HG02938 (cell line): Measurements from ENCODE around the gene IQSEC3.
"Not testable (repeated sequence)": the region's sequence is repeated elsewhere in the genome, so short reads cannot be mapped to it uniquely, and the experiment has no call there.

Source experiments
- ATAC-seq: cut with Tn5 transposase; IDR thresholded peaks from one replicate; pipeline ENCODE4 v1.9.1; 2021; ENCODE audit warnings: mild to moderate bottlenecking, moderate library complexity; ENCODE audit not compliant: unreplicated experiment

IQSEC3 gene

GRCh38 chr12:175250-175649 lies 108.7 kb downstream of the IQSEC3 start:
- ATAC-seq = no peak

GRCh38 chr12:175759-176158 lies 109.2 kb downstream of the IQSEC3 start:
- no peak for ATAC-seq

- ATAC-seq = no peak
Measured at GRCh38 chr12:176321-177181, 110.0 kb downstream of the IQSEC3 start.

- ATAC-seq = no peak
Measured at GRCh38 chr12:177336-177979, 110.9 kb downstream of the IQSEC3 start.

GRCh38 chr12:177980-178828 lies 111.6 kb downstream of the IQSEC3 start:
- ATAC-seq = no peak

GRCh38 chr12:178829-179109 lies 112.2 kb downstream of the IQSEC3 start:
- no peak for ATAC-seq

GRCh38 chr12:179131-179884 lies 112.7 kb downstream of the IQSEC3 start:
- no peak for ATAC-seq

GRCh38 chr12:179885-180284 lies 113.3 kb downstream of the IQSEC3 start:
- ATAC-seq = no peak

GRCh38 chr12:180445-180844 lies 113.9 kb downstream of the IQSEC3 start:
- ATAC-seq = no peak

- no peak for ATAC-seq
Measured at GRCh38 chr12:181921-182320, 115.4 kb downstream of the IQSEC3 start.

- no peak for ATAC-seq
Measured at GRCh38 chr12:182381-182892, 115.9 kb downstream of the IQSEC3 start.

- no peak for ATAC-seq
Measured at GRCh38 chr12:184811-185575, 118.4 kb downstream of the IQSEC3 start.

- no peak for ATAC-seq
Measured at GRCh38 chr12:185576-185955, 119.0 kb downstream of the IQSEC3 start.

- no peak for ATAC-seq
Measured at GRCh38 chr12:186006-186625, 119.5 kb downstream of the IQSEC3 start.

- not testable (repeated sequence) for ATAC-seq
Measured at GRCh38 chr12:187986-188909, 121.7 kb downstream of the IQSEC3 start.

- ATAC-seq = no peak
Measured at GRCh38 chr12:188910-189621, 122.5 kb downstream of the IQSEC3 start.

- ATAC-seq = no peak
Measured at GRCh38 chr12:189622-189962, 123.0 kb downstream of the IQSEC3 start.

GRCh38 chr12:190881-191280 lies 124.3 kb downstream of the IQSEC3 start:
- no peak for ATAC-seq
